HCT116 (cell line): ENCODE data around the gene TMEM86B. TPM values are rescaled to one million over a fixed set of nuclear protein-coding genes. Genes with fewer than 3 reads are reported as not detected.

ENCODE experiments used
- ATAC-seq: fragments of 200-7000 bp; cut with Tn5 transposase; 2 replicates; pipeline ENCODE4 v1.9.1; 2020; ENCODE audit warnings: mild to moderate bottlenecking, moderate library complexity
- BruUV-seq: library from RNA; stranded (reverse); fragments of 400-500 nt; replicated peaks from 2 replicates; lab custom pipeline; 2021; lab: Mats Ljungman, UMichigan
- CTCF ChIA-PET: fragments of 300-600 bp; sonication (Branson Sonifier 250); formaldehyde crosslinking; loops from one replicate; lab custom pipeline; 2021; ENCODE audit warnings: antibody characterized with exemption; lab: Charles Lee
- POLR2A ChIA-PET: fragments of 300-600, 350-600 bp; sonication (Branson Sonifier 250); formaldehyde crosslinking; loops from one replicate; lab custom pipeline; 2021; ENCODE audit warnings: antibody characterized with exemption; lab: Charles Lee
- RAD21 ChIA-PET, 2 experiments: fragments of 300-600 bp; sonication (Branson Sonifier 250); formaldehyde crosslinking; loops; one replicate each; lab custom pipeline; 2023; ENCODE audit warnings: low total read pairs in 2 of 2; ENCODE audit not compliant: uncharacterized antibody in 2 of 2, unreplicated experiment in 2 of 2, low non-redundant PET in 1 of 2; lab: Charles Lee
- DNase-seq: peaks from one replicate; pipeline ENCODE4 v3.0.0-alpha.2; 2010; ENCODE audit warnings: low read depth, low spot score
- H2AFZ ChIP-seq: fragments of 200-600 bp; shearing (Covaris generic), sonication (generic); 2 replicates; pipeline ENCODE4 v1.6.1; 2017; ENCODE audit warnings: low read depth, mixed run types, mixed read lengths, antibody characterized with exemption, low read length; ENCODE audit not compliant: poor library complexity, severe bottlenecking
- H3K27ac ChIP-seq: 2 replicates; pipeline ENCODE4 v1.5.1; 2012; ENCODE audit warnings: low read depth, low read length
- H3K27me3 ChIP-seq: fragments of 200-600 bp; sonication (generic); 2 replicates; pipeline ENCODE4 v1.6.1; 2016; ENCODE audit warnings: mixed run types, low read length, mixed read lengths; ENCODE audit not compliant: insufficient read depth
- H3K36me3 ChIP-seq, 2 experiments: fragments of 200-500 bp in 1 of 2; fragments of 200-600 bp in 1 of 2; sonication (Bioruptor generic) in 1 of 2; sonication (generic) in 1 of 2; 2 replicates each; pipeline versions ENCODE4 v1.5.1 to v1.6.1; 2014 to 2016; ENCODE audit warnings: low read length in 2 of 2, inconsistent platforms in 1 of 2, mixed read lengths in 1 of 2, mixed run types in 1 of 2; ENCODE audit not compliant: insufficient read depth in 2 of 2, control insufficient read depth in 1 of 2
- H3K4me1 ChIP-seq, 2 experiments: fragments of 200-600 bp in 1 of 2; sonication (generic) in 1 of 2; 2 replicates each; pipeline versions ENCODE4 v1.5.1 to v1.6.1; 2012 to 2017; ENCODE audit warnings: low read length in 2 of 2, inconsistent platforms in 1 of 2, mild to moderate bottlenecking in 1 of 2, mixed read lengths in 1 of 2, mixed run types in 1 of 2, moderate library complexity in 1 of 2; ENCODE audit not compliant: insufficient read depth in 2 of 2, control insufficient read depth in 1 of 2
- H3K4me2 ChIP-seq: fragments of 200-600 bp; sonication (generic); 2 replicates; pipeline ENCODE4 v1.6.1; 2017; ENCODE audit warnings: mixed run types, low read length, mixed read lengths
- H3K4me3 ChIP-seq, 2 experiments: fragments of 200-600 bp in 1 of 2; sonication (generic) in 1 of 2; replicated peaks in 1 of 2; 2 replicates each; pipeline ENCODE4 v1.5.1; 2011 to 2016; ENCODE audit warnings: low read length in 2 of 2, control low read depth in 1 of 2, low read depth in 1 of 2, mild to moderate bottlenecking in 1 of 2, mixed read lengths in 1 of 2, mixed run types in 1 of 2
- H3K79me2 ChIP-seq: fragments of 200-600 bp; sonication (generic); 2 replicates; pipeline ENCODE4 v1.6.1; 2017; ENCODE audit warnings: mild to moderate bottlenecking, mixed run types, low read length, moderate library complexity, mixed read lengths; ENCODE audit not compliant: insufficient read depth
- H3K9ac ChIP-seq: fragments of 200-600 bp; sonication (generic); 2 replicates; pipeline ENCODE4 v1.6.1; 2016; ENCODE audit warnings: low read length, mixed read lengths
- H3K9me2 ChIP-seq: fragments of 200-600 bp; sonication (generic), shearing (Covaris generic); 2 replicates; pipeline ENCODE4 v1.6.1; 2017; ENCODE audit warnings: mixed run types, mild to moderate bottlenecking, moderate library complexity; ENCODE audit not compliant: insufficient read depth
- H3K9me3 ChIP-seq, 2 experiments: fragments of 200-500 bp in 1 of 2; fragments of 200-600 bp in 1 of 2; sonication (Bioruptor generic) in 1 of 2; sonication (generic) in 1 of 2; 2 replicates each; pipeline ENCODE4 v1.6.1; 2014 to 2017; ENCODE audit warnings: low read length in 2 of 2, mixed read lengths in 2 of 2, inconsistent platforms in 1 of 2, low read depth in 1 of 2, mild to moderate bottlenecking in 1 of 2, mixed run types in 1 of 2, moderate library complexity in 1 of 2; ENCODE audit not compliant: control insufficient read depth in 1 of 2, insufficient read depth in 1 of 2
- H4K20me1 ChIP-seq: fragments of 200-600 bp; sonication (generic), shearing (Covaris generic); 2 replicates; pipeline ENCODE4 v1.6.1; 2017; ENCODE audit warnings: mixed run types, mild to moderate bottlenecking, moderate library complexity; ENCODE audit not compliant: insufficient read depth
- CBX3 ChIP-seq: IDR thresholded peaks from 2 replicates; pipeline ENCODE4 v1.6.1; 2012; ENCODE audit warnings: low read depth
- CEBPB ChIP-seq: IDR thresholded peaks from 2 replicates; pipeline ENCODE4 v1.6.1; 2012; ENCODE audit warnings: low read depth
- ELF1 ChIP-seq: IDR thresholded peaks from 2 replicates; pipeline ENCODE4 v1.6.1; 2012; ENCODE audit warnings: low read depth, borderline replicate concordance
- EZH2phosphoT487 ChIP-seq: fragments of 200-600 bp; IDR thresholded peaks from 2 replicates; pipeline ENCODE4 v1.6.1; 2018; ENCODE audit warnings: antibody characterized with exemption, borderline replicate concordance
- FOSL1 ChIP-seq: IDR thresholded peaks from 2 replicates; pipeline ENCODE4 v1.6.1; 2012; ENCODE audit warnings: low read depth
- JUND ChIP-seq: IDR thresholded peaks from 2 replicates; pipeline ENCODE4 v1.6.1; 2012
- POLR2A ChIP-seq: IDR thresholded peaks from 2 replicates; pipeline ENCODE4 v1.7.0; 2011; ENCODE audit warnings: borderline replicate concordance; ENCODE audit not compliant: insufficient read depth, insufficient read length; ENCODE audit errors: extremely low read depth
- POLR2AphosphoS5 ChIP-seq: IDR thresholded peaks from 2 replicates; pipeline ENCODE4 v1.6.1; 2011; ENCODE audit warnings: mild to moderate bottlenecking, low read depth, low read length, moderate library complexity
- SIN3A ChIP-seq: IDR thresholded peaks from 2 replicates; pipeline ENCODE4 v1.6.1; 2012; ENCODE audit warnings: low read depth
- SP1 ChIP-seq: IDR thresholded peaks from 2 replicates; pipeline ENCODE4 v1.6.1; 2012; ENCODE audit warnings: low read depth
- SRF ChIP-seq: IDR thresholded peaks from 2 replicates; pipeline ENCODE4 v1.6.1; 2012; ENCODE audit warnings: low read depth
- TCF7L2 ChIP-seq: IDR thresholded peaks from 2 replicates; pipeline ENCODE4 v1.7.0; 2011; ENCODE audit warnings: borderline replicate concordance, inconsistent platforms; ENCODE audit not compliant: insufficient read depth, insufficient read length; ENCODE audit errors: extremely low read depth
- YY1 ChIP-seq: IDR thresholded peaks from 2 replicates; pipeline ENCODE4 v1.6.1; 2011; ENCODE audit warnings: low read length, low read depth, moderate library complexity, mild to moderate bottlenecking; ENCODE audit not compliant: insufficient replicate concordance; ENCODE audit errors: extremely low read depth
- ZFX ChIP-seq: fragments of 450-650 bp; IDR thresholded peaks from 2 replicates; pipeline ENCODE4 v1.6.1; 2017
- ZNF274 ChIP-seq: fragments of 200-500 bp; sonication (Bioruptor generic); IDR thresholded peaks from 2 replicates; pipeline ENCODE4 v1.6.1; 2014; ENCODE audit warnings: mild to moderate bottlenecking, low read depth, low read length, inconsistent platforms
- intact Hi-C: fragments of 100-400 bp; cut with micrococcal nuclease; formaldehyde crosslinking; loops from 2 replicates; pipeline ENCODE4 v1.10.0; 2022
- total RNA-seq: library from RNA; stranded (reverse); gene quantifications from one replicate; pipeline ENCODE4 v1.2.1, GENCODE V29; 2021; ENCODE audit not compliant: unreplicated experiment
- TF ChIP-seq, protein P1 (sequence below): IDR thresholded peaks from 2 replicates; pipeline ENCODE4 v1.6.1; 2011; ENCODE audit warnings: mild to moderate bottlenecking, low read length, moderate library complexity; ENCODE audit not compliant: insufficient replicate concordance; ENCODE audit errors: extremely low read depth
- TF ChIP-seq, protein P2 (sequence below), 3 experiments: fragments of 200-600 bp in 1 of 3; sonication (generic) in 1 of 3; IDR thresholded peaks in 2 of 3; conservative IDR thresholded peaks in 1 of 3; 2 replicates each; pipeline ENCODE4 v1.5.1; 2012 to 2017; ENCODE audit warnings: low read depth in 2 of 3, low read length in 2 of 3, antibody characterized with exemption in 1 of 3, borderline replicate concordance in 1 of 3, control low read depth in 1 of 3, mild to moderate bottlenecking in 1 of 3, mixed read lengths in 1 of 3, mixed run types in 1 of 3, moderate library complexity in 1 of 3; ENCODE audit not compliant: insufficient read depth in 1 of 3
- TF ChIP-seq, protein P3 (sequence below): IDR thresholded peaks from 2 replicates; pipeline ENCODE4 v1.6.1; 2012
- TF ChIP-seq, protein P4 (sequence below): IDR thresholded peaks from 2 replicates; pipeline ENCODE4 v1.6.1; 2012; ENCODE audit warnings: low read depth

TMEM86B gene
- total RNA-seq, 1 experiment from 2014 or later, result 10.6 TPM

DNA sequence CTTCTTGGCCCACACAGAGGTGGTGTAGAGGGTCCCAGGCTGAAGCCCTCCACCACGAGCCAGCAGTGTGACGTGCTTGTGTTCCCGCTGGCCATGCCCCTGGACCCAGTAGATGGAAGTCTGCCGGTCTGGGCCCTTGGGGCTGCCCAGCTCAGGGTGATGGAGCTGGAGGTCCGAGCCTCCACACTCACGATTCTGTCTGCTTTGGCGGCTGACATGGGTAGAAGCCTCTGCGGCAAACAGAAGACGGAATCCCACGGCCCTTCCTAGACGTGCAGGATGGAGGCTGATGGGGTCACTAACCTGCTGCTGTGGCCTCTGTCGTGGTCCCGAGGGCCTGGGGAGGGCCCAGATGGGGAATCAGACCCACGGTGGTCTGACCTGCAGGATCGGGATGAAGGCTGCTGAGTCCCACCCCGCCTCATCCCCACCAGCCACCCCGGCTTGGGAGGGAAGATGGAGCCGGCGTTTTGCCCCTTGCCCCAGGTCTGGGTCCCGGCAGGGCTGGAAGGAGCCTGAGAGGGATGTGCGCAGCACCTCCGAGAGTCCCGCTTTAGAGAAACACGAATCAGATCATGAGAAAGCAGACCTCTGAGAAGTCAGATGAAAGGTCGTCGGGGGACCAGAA lies 4.4 kb downstream of the TMEM86B start:
- CTCF ChIA-PET, result no interaction called here
- H3K27me3 ChIP-seq, result no peaks in the 10 kb centered on the region
- no peaks in the 10 kb centered on the region for H4K20me1 ChIP-seq
- intact Hi-C loops, result no loop called here
- no TSS peak for BruUV-seq
- no peak overlapping the region for H3K9ac ChIP-seq
- H3K27ac ChIP-seq, result no peak overlapping the region
- POLR2A ChIA-PET, result no interaction called here
- ATAC-seq, result no peak
- DNase-seq, result no peak
- H3K36me3 ChIP-seq, result no peaks in the 10 kb centered on the region
- H3K79me2 ChIP-seq, result no peaks in the 10 kb centered on the region
- H3K4me2 ChIP-seq, result no peak overlapping the region
- RAD21 ChIA-PET, result no interaction called here
- no peaks in the 10 kb centered on the region; a peak in 1 of 4 replicates for H3K9me3 ChIP-seq
- no peaks in the 10 kb centered on the region for H3K9me2 ChIP-seq
- TF ChIP-seq FOSL1, result no peak
- no peak for TF ChIP-seq CEBPB
- TF ChIP-seq, protein P1, sequence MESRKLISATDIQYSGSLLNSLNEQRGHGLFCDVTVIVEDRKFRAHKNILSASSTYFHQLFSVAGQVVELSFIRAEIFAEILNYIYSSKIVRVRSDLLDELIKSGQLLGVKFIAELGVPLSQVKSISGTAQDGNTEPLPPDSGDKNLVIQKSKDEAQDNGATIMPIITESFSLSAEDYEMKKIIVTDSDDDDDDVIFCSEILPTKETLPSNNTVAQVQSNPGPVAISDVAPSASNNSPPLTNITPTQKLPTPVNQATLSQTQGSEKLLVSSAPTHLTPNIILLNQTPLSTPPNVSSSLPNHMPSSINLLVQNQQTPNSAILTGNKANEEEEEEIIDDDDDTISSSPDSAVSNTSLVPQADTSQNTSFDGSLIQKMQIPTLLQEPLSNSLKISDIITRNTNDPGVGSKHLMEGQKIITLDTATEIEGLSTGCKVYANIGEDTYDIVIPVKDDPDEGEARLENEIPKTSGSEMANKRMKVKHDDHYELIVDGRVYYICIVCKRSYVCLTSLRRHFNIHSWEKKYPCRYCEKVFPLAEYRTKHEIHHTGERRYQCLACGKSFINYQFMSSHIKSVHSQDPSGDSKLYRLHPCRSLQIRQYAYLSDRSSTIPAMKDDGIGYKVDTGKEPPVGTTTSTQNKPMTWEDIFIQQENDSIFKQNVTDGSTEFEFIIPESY, result no peak
- no peak for TF ChIP-seq SIN3A
- no peak for TF ChIP-seq POLR2AphosphoS5
- TF ChIP-seq ZNF274, result no peak
- TF ChIP-seq, protein P2, sequence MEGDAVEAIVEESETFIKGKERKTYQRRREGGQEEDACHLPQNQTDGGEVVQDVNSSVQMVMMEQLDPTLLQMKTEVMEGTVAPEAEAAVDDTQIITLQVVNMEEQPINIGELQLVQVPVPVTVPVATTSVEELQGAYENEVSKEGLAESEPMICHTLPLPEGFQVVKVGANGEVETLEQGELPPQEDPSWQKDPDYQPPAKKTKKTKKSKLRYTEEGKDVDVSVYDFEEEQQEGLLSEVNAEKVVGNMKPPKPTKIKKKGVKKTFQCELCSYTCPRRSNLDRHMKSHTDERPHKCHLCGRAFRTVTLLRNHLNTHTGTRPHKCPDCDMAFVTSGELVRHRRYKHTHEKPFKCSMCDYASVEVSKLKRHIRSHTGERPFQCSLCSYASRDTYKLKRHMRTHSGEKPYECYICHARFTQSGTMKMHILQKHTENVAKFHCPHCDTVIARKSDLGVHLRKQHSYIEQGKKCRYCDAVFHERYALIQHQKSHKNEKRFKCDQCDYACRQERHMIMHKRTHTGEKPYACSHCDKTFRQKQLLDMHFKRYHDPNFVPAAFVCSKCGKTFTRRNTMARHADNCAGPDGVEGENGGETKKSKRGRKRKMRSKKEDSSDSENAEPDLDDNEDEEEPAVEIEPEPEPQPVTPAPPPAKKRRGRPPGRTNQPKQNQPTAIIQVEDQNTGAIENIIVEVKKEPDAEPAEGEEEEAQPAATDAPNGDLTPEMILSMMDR (IDR thresholded peaks at IDR 0.05 in 2 of 3, conservative IDR thresholded peaks at IDR 0.05 in 1 of 3; ENCODE audit: borderline replicate concordance in 1 of 3, insufficient read depth in 1 of 3, low read depth in 2 of 3, low read length in 2 of 3), result no peak
- no peak for TF ChIP-seq EZH2phosphoT487
- TF ChIP-seq TCF7L2, result no peak
- TF ChIP-seq CBX3, result no peak
- TF ChIP-seq ELF1, result no peak
- TF ChIP-seq SRF, result no peak
- TF ChIP-seq JUND, result no peak
- TF ChIP-seq, protein P3, sequence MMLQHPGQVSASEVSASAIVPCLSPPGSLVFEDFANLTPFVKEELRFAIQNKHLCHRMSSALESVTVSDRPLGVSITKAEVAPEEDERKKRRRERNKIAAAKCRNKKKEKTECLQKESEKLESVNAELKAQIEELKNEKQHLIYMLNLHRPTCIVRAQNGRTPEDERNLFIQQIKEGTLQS, result no peak
- TF ChIP-seq SP1, result no peak
- TF ChIP-seq POLR2A, result no peak
- TF ChIP-seq YY1, result no peak
- TF ChIP-seq, protein P4, sequence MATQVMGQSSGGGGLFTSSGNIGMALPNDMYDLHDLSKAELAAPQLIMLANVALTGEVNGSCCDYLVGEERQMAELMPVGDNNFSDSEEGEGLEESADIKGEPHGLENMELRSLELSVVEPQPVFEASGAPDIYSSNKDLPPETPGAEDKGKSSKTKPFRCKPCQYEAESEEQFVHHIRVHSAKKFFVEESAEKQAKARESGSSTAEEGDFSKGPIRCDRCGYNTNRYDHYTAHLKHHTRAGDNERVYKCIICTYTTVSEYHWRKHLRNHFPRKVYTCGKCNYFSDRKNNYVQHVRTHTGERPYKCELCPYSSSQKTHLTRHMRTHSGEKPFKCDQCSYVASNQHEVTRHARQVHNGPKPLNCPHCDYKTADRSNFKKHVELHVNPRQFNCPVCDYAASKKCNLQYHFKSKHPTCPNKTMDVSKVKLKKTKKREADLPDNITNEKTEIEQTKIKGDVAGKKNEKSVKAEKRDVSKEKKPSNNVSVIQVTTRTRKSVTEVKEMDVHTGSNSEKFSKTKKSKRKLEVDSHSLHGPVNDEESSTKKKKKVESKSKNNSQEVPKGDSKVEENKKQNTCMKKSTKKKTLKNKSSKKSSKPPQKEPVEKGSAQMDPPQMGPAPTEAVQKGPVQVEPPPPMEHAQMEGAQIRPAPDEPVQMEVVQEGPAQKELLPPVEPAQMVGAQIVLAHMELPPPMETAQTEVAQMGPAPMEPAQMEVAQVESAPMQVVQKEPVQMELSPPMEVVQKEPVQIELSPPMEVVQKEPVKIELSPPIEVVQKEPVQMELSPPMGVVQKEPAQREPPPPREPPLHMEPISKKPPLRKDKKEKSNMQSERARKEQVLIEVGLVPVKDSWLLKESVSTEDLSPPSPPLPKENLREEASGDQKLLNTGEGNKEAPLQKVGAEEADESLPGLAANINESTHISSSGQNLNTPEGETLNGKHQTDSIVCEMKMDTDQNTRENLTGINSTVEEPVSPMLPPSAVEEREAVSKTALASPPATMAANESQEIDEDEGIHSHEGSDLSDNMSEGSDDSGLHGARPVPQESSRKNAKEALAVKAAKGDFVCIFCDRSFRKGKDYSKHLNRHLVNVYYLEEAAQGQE, result no peak
- TF ChIP-seq ZFX, result no peak
- H2AFZ ChIP-seq, result no peak overlapping the region
- no peaks in the 10 kb centered on the region for H3K4me1 ChIP-seq
- H3K4me3 ChIP-seq, result no peak overlapping the region
